Sigmoid colon (tissue), 7 donors: ENCODE results near the gene TACC2. TPM values are rescaled to one million over a fixed set of nuclear protein-coding genes. Genes with fewer than 3 reads are reported as not detected.

Experiments used
- DNase-seq: peaks from one replicate; pipeline ENCODE4 v3.0.0-alpha.2; 2019
- H3K27ac ChIP-seq, 4 donors: fragments of 200-600 bp; sonication (generic); one replicate each; pipeline ENCODE4 v1.5.1; 2016 to 2019; ENCODE audit warnings: mild to moderate bottlenecking in 1 of 4
- H3K27me3 ChIP-seq, 3 donors: fragments of 200-600 bp; sonication (generic); one replicate each; pipeline ENCODE4 v1.5.1; 2019; ENCODE audit warnings: mild to moderate bottlenecking in 1 of 3
- H3K36me3 ChIP-seq, 4 donors: fragments of 200-600 bp; sonication (generic); one replicate each; pipeline ENCODE4 v1.5.1; 2016 to 2019
- H3K4me1 ChIP-seq, 4 donors: fragments of 200-600 bp; sonication (generic); one replicate each; pipeline ENCODE4 v1.5.1; 2017 to 2019
- H3K4me3 ChIP-seq, 4 donors: fragments of 200-600 bp; sonication (generic); one replicate each; pipeline ENCODE4 v1.5.1; 2017 to 2019; ENCODE audit warnings: mild to moderate bottlenecking in 2 of 4, moderate library complexity in 1 of 4
- H3K9me3 ChIP-seq, 4 donors: fragments of 200-600 bp in 3 of 4; sonication (generic) in 3 of 4; one replicate each; pipeline versions ENCODE4 v1.5.1 to v1.6.1; 2013 to 2019
- EP300 ChIP-seq, 4 donors: sonication (generic); formaldehyde crosslinking; IDR thresholded peaks; one replicate each; pipeline ENCODE4 v1.6.1; 2017; ENCODE audit warnings: antibody characterized with exemption in 4 of 4
- POLR2A ChIP-seq, 2 donors: fragments of 450-650 bp; IDR thresholded peaks; one replicate each; pipeline ENCODE4 v1.6.1; 2016; ENCODE audit warnings: antibody characterized with exemption in 2 of 2, mild to moderate bottlenecking in 2 of 2, moderate library complexity in 2 of 2
- POLR2AphosphoS5 ChIP-seq, 4 donors: sonication (generic); formaldehyde crosslinking; IDR thresholded peaks; one replicate each; pipeline ENCODE4 v1.6.1; 2017; ENCODE audit warnings: antibody characterized with exemption in 4 of 4
- WGBS, 2 donors: extraction: QIAGEN DNeasy Blood & Tissue Kit; methylation state at CpG; one replicate each; pipeline ENCODE4 v1.1.7; 2013; 5-methylcytosine and 5-hydroxymethylcytosine counted together
- intact Hi-C: fragments of 100-400 bp; cut with DNase I; formaldehyde crosslinking; loops from one replicate; pipeline ENCODE4 v1.15.1; 2023
- polyA plus RNA-seq, 3 donors: library from polyadenylated mRNA; stranded (reverse); fragments of 200-250 nt; gene quantifications; one replicate each; pipeline ENCODE4 v1.2.3, GENCODE V29; 2013
- total RNA-seq, 4 donors: library from RNA; depleted of rRNA; stranded (reverse); fragments of >200 nt; gene quantifications; one replicate each; pipeline ENCODE4 v1.1.0, GENCODE V29; 2016
- TF ChIP-seq, protein P1 (sequence below), 4 experiments: fragments of 450-650 bp in 3 of 4; fragments of 200-600 bp in 1 of 4; IDR thresholded peaks; one replicate each; pipeline ENCODE4 v1.5.1; 2016 to 2019; ENCODE audit warnings: antibody characterized with exemption in 4 of 4, mild to moderate bottlenecking in 3 of 4, moderate library complexity in 2 of 4
- donor health status: healthy with polysubstance abuse.
- donor health status: Bipolar disorder and iron deficiency.
- donor health status: healthy.

Gene TACC2
- total and polyA plus RNA-seq, 7 donors, result 43.7 to 173 (median 71.0) TPM

DNA sequence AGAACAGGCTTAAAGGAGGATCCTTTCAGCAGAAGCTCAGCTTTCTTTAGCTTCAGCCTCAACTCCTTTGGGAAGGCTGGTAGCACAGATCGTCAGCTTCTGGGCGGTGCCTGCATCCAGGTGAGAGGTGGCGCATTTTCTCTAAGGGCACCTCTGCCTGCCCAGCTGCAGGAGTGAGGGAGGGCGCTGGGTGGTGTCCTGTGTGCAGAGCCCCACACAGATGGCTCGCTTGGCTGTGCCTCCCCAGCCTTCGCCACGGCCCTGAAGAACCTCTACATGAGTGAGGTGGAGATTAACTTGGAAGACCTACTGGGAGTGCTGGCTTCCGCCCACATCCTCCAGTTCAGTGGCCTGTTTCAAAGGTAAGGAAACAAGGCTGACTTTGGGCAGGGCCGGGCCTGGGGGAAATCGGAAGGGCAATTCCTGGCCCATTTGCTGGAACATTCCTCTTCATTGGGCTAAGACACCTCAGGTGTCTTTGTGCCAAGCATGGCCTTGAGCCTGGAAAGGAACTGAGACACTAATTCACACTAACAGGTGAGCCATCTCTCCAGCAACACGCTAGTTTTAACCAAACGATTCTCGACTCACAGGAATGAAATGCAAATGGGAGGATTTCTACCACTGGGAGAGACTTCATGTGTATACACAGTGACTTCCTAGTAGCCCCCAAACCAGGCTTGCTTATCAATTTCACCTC is 302.0 kb downstream of the TACC2 start:
- intact Hi-C loops, result no loop called here
- DNase-seq, result peak; percentile 46
- H3K27me3 ChIP-seq, result no peaks in the 10 kb centered on the region
- no peak for TF ChIP-seq EP300 (IDR thresholded peaks at IDR 0.05)
- TF ChIP-seq POLR2A (IDR thresholded peaks at IDR 0.05), result no peak
- TF ChIP-seq, protein P1, sequence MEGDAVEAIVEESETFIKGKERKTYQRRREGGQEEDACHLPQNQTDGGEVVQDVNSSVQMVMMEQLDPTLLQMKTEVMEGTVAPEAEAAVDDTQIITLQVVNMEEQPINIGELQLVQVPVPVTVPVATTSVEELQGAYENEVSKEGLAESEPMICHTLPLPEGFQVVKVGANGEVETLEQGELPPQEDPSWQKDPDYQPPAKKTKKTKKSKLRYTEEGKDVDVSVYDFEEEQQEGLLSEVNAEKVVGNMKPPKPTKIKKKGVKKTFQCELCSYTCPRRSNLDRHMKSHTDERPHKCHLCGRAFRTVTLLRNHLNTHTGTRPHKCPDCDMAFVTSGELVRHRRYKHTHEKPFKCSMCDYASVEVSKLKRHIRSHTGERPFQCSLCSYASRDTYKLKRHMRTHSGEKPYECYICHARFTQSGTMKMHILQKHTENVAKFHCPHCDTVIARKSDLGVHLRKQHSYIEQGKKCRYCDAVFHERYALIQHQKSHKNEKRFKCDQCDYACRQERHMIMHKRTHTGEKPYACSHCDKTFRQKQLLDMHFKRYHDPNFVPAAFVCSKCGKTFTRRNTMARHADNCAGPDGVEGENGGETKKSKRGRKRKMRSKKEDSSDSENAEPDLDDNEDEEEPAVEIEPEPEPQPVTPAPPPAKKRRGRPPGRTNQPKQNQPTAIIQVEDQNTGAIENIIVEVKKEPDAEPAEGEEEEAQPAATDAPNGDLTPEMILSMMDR (IDR thresholded peaks at IDR 0.05), result no peak
- no peak for TF ChIP-seq POLR2AphosphoS5 (IDR thresholded peaks at IDR 0.05)
- H3K4me3 ChIP-seq, result no peak overlapping the region
- WGBS, 2 donors, result 86 to 93% methylated on average over 13 of the region's 13 CpGs
- H3K36me3 ChIP-seq, result no peaks in the 10 kb centered on the region
- no peak overlapping the region for H3K27ac ChIP-seq
- H3K9me3 ChIP-seq, result no peaks in the 10 kb centered on the region
- H3K4me1 ChIP-seq, result peaks cover 0 to 25% (median 23%) of the 10 kb centered on the region in 4 donors

DNA sequence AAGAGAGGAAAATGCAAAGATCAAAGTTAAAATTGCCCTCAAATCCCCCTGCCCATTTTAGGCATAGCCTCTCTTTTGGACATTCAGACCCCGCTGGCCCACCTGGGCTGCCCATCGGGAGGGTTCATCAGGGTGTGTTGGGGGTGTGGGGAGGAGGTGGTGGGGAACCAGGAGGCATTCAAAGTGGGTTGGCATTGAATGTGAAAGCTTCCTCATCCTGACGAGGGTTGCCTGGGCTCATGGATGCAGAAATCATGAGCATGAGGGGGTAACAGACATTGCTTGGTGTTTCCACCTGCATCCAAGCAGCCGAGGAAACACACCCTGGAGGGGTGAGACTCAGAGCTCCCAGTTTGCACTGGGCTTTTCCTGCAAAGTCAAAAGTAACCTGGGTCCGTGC is 302.8 kb downstream of the TACC2 start:
- peak; percentile 9 for DNase-seq
- no peaks in the 10 kb centered on the region for H3K27me3 ChIP-seq
- intact Hi-C loops, result no loop called here
- H3K4me3 ChIP-seq, result no peak overlapping the region
- no peaks in the 10 kb centered on the region for H3K36me3 ChIP-seq
- TF ChIP-seq POLR2A (IDR thresholded peaks at IDR 0.05), result no peak
- no peaks in the 10 kb centered on the region for H3K9me3 ChIP-seq
- peaks cover 0 to 21% (median 20%) of the 10 kb centered on the region in 4 donors for H3K4me1 ChIP-seq
- no peak overlapping the region for H3K27ac ChIP-seq
- 91 to 92% methylated on average over 5 of the region's 5 CpGs for WGBS, 2 donors

DNA sequence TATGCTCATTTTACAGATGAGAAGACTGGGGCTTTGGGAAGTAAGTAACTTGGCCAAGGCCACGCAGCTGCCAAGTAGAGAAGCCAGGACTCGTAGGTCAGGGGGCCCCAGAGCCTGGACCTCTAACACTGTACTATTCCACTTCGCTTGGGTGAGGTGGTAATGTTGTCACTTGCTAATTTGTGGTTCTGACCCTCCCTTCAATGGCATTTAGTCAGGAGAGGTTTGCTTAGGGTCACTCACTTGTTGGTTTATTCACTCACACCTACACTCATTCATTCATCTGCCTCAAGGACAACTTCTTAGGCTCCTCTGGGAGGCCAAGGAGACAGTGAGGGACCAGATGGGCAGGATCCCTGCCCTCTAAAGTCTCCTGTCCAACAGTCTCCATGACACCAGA is 303.4 kb downstream of the TACC2 start:
- TF ChIP-seq, protein P1 (IDR thresholded peaks at IDR 0.05), result no peak
- TF ChIP-seq POLR2A (IDR thresholded peaks at IDR 0.05) (no peak), EP300 (IDR thresholded peaks at IDR 0.05) (no peak), POLR2AphosphoS5 (IDR thresholded peaks at IDR 0.05) (no peak)
- H3K27ac ChIP-seq, result no peak overlapping the region
- H3K4me3 ChIP-seq, result no peak overlapping the region
- H3K9me3 ChIP-seq, result no peaks in the 10 kb centered on the region
- WGBS, 2 donors, result 82 to 87% methylated on average over 3 of the region's 3 CpGs
- peak; percentile 5 for DNase-seq
- no peaks in the 10 kb centered on the region for H3K36me3 ChIP-seq
- H3K4me1 ChIP-seq, result peaks cover 0 to 15% (median 13%) of the 10 kb centered on the region in 4 donors
- intact Hi-C loops, result no loop called here
- no peaks in the 10 kb centered on the region for H3K27me3 ChIP-seq

DNA sequence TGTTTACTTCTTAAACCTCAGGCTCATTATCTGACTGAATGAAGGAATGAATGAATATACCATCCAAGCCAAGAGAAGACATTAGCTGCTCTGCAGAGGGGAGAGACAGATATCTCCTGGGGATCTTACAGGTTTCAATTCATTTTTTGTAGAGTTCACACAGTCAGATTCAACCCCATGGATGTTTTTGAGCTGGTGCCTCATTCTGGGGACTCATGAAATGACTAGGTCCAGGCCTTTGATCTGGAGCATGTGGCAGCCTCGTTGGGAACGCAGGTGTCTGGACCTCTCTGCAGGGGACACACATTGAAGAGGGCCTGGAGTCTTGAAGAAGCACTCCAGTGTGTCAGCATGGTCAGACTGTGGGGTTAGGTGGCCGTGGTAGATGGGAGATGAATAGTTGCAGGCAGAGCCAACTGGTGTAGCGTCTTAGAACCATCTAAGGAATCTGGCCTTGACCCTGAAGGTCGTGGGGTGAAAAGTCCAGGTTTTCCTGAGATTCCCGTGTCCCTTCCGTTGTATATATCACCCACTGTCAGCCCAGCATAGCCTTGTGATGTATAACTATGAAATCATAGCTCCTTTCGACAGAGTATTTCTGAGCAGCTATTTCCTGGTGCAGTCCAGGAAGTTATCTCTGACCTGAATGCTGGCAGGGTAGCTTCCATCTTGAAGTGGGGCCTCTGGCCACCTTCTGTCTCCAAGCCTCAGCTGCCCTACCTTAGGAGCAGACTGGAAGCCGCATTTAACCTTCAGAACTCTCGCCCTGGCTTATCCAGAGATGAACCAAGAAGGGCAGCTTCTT is 304.4 kb downstream of the TACC2 start:
- intact Hi-C loops, result no loop called here
- Histone ChIP-seq H3K4me3 (no peak overlapping the region), H3K27ac (no peak overlapping the region), H3K9me3 (no peaks in the 10 kb centered on the region), H3K36me3 (no peaks in the 10 kb centered on the region), H3K4me1 (peaks cover 0 to 5% (median 4%) of the 10 kb centered on the region in 4 donors), H3K27me3 (no peaks in the 10 kb centered on the region)
- TF ChIP-seq EP300 (IDR thresholded peaks at IDR 0.05) (no peak), POLR2A (IDR thresholded peaks at IDR 0.05) (no peak), POLR2AphosphoS5 (IDR thresholded peaks at IDR 0.05) (no peak)
- TF ChIP-seq, protein P1 (IDR thresholded peaks at IDR 0.05), result no peak
- 79 to 82% methylated on average over 10 of the region's 10 CpGs for WGBS, 2 donors
- DNase-seq, result no peak

DNA sequence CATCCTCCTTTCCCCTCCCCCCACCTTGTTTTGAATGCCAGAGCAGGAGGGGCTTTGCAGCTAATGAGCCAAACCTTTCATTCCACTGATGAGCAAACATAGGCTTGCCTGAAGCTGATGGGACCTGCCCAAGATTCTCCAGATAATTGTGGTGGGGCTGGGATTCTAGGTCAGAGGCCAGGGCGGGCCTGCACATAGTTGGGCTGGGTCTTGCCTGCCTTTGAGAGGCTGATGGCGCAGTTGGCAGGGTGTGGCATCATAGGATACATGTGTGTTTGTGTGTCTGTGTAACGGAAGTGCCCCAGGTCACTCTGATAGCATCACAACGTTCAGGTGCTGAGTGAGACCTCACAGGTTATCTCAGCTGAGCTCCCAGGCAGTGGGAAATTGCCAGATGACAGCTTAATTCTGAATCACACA is 305.0 kb downstream of the TACC2 start:
- no peak for TF ChIP-seq POLR2AphosphoS5 (IDR thresholded peaks at IDR 0.05)
- TF ChIP-seq EP300 (IDR thresholded peaks at IDR 0.05), result no peak
- no peak for TF ChIP-seq POLR2A (IDR thresholded peaks at IDR 0.05)
- TF ChIP-seq, protein P1 (IDR thresholded peaks at IDR 0.05), result no peak
- intact Hi-C loops, result no loop called here
- Histone ChIP-seq H3K4me3 (no peak overlapping the region), H3K36me3 (no peaks in the 10 kb centered on the region), H3K27me3 (no peaks in the 10 kb centered on the region), H3K27ac (no peak overlapping the region), H3K9me3 (no peaks in the 10 kb centered on the region), H3K4me1 (peaks cover 0 to 5% (median 1%) of the 10 kb centered on the region in 4 donors)
- WGBS, 2 donors, result 43 to 76% methylated on average over 4 of the region's 4 CpGs
- DNase-seq, result no peak
